ENCODE data around the gene MYOCD. TPM values are rescaled to one million over a fixed set of nuclear protein-coding genes. Genes with fewer than 3 reads are reported as not detected.

MYOCD gene
- total RNA-seq, 4 donors from 2014 or later = 0.65 to 8.5 (median 0.98) TPM

DNA sequence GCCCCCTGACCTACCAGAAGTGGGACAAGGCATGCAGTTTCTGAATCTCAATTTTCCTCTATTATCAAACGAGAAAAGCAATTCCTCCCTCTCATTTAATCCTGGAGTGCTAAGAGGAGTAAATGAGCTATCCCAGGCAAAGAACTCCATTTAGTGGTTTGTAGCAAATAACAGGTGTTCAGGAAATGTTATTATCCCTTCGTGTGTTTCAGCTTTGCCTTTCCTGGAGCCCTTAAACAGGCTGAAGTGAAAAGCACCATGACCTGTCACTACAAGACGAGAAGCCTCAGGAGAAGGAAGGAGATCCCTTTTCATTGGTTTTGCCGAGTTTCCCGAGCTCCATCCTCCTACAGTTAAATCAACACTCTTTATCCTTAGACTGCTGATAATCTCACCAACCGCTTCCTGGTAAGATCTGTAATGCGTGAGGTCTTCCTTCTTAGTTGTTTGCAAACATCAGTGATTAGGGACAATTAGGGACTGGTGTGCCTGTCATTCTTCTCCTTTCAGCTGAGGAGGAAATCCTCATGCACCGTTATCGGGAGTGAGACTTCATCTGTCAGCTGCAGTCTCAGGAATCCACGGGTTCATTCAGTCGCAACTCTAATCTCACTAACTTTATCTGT lies 30.8 kb upstream of the MYOCD start:
- TF ChIP-seq CTCF (IDR thresholded peaks at IDR 0.05; ENCODE audit: low read depth) = no peak

DNA sequence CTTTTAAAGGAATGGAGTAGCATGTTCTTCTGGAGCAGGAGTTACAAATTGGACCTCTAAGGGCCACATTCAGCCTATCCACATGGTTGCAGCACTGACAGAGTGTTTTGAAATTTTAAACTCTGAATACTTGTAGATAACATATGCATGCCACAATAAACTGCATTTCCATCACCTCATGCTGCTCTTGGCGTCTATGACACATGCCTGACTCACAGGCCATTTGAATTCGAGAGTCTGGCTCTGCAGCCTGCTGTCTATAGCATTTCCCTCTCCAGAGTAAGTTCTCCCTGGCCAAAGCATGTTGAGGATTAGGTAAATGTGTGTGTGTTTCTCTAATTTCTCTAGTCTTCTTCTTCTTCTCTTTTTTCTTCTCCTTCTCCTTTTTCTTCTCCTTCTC lies 28.7 kb upstream of the MYOCD start:
- no peak for TF ChIP-seq CTCF (IDR thresholded peaks at IDR 0.05; ENCODE audit: low read depth)

DNA sequence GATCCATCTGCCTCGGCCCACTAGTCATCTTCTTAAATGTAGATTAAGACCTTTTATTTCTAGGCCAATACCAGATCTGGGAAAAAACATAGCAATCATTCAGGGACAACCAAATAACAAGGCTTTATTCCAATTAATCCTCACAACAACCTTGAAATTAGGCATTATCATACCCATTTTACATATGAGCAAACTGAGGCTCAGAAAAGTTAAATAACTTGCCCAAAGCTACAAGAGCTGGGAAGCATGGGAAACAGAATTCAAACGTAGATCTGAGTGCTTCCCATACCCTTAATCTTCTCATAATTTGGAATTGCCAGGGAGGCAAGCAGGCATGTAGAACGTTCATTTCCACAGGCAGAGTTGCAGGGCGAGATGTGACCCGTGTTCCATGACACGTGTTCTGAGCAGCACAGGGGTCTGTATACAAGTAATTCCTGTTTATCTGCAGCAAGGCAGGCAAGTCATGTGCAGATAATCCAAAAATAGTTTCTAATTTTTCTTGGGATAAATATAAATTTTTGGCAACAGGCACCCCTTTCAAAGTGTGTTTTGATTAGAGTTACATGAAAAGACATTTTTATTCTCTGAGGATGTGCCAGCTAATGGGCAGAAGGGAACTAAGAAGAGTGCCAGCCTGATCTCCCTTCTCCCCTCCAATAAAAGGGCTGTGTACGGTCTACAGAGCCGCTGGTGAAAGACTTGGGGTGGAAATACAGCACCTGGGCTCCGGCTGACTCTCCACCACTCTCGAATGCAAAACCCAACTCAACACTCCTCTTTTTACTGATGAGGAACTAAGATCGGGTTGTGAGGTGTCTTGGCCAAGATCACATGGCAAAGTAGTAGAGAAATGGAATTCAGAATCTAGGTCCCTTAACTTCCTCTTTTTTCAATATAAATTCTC lies 27.7 kb upstream of the MYOCD start:
- TF ChIP-seq CTCF (IDR thresholded peaks at IDR 0.05; ENCODE audit: low read depth) = no peak

GRCh38 chr17:12640364-12640763 lies 25.3 kb upstream of the MYOCD start:
- no peak for TF ChIP-seq CTCF (IDR thresholded peaks at IDR 0.05; ENCODE audit: low read depth)

- TF ChIP-seq CTCF (IDR thresholded peaks at IDR 0.05; ENCODE audit: low read depth) = no peak
Observed at GRCh38 chr17:12641084-12641483, 24.6 kb upstream of the MYOCD start.

DNA sequence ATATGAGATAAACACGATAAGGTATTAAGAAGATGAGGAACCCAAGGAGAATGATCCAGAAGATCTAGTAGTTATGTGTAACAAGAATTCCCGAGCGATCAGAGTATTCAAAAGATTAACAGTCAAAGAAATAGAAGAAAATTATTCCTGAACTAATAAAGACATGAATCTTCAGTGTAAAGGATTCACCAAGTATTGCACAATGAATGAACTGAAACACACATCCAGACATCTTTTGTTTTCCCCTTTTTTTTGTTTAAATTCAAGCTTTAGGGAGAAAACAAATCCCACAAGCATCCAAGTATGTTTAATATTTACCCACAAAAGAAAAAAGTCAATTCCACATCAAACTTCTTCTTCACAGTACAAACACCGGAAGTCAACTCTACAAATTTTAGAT lies 23.7 kb upstream of the MYOCD start:
- TF ChIP-seq CTCF (IDR thresholded peaks at IDR 0.05; ENCODE audit: low read depth) = no peak

GRCh38 chr17:12643822-12644221 lies 21.9 kb upstream of the MYOCD start:
- TF ChIP-seq CTCF (IDR thresholded peaks at IDR 0.05; ENCODE audit: low read depth) = no peak
